ENCODE results near the gene PPP1R3D.
"Not testable (repeated sequence)": the region's sequence is repeated elsewhere in the genome, so short reads cannot be mapped to it uniquely, and the experiment has no call there.

The PPP1R3D gene

GRCh38 chr20:59912609-59913008 lies 27.5 kb downstream of the PPP1R3D start:
- no peak for DNase-seq (ENCODE audit: low read depth)

GRCh38 chr20:59911041-59911440 lies 29.1 kb downstream of the PPP1R3D start:
- DNase-seq (ENCODE audit: low read depth), result no peak

- DNase-seq (ENCODE audit: low read depth), result no peak
These were observed 31.2 kb downstream of the PPP1R3D start for GRCh38 chr20:59908855-59909254.

GRCh38 chr20:59903621-59904020 lies 36.5 kb downstream of the PPP1R3D start:
- no peak for DNase-seq (ENCODE audit: low read depth)

- no peak for DNase-seq (ENCODE audit: low read depth)
These were observed 37.6 kb downstream of the PPP1R3D start for GRCh38 chr20:59902470-59902869.

- no peak for DNase-seq (ENCODE audit: low read depth)
These were observed 44.2 kb downstream of the PPP1R3D start for GRCh38 chr20:59895908-59896307.

GRCh38 chr20:59891581-59891980 lies 48.5 kb downstream of the PPP1R3D start:
- no peak for DNase-seq (ENCODE audit: low read depth)

- DNase-seq (ENCODE audit: low read depth), result not testable (repeated sequence)
These were observed 50.1 kb downstream of the PPP1R3D start for GRCh38 chr20:59890035-59890434.

- DNase-seq (ENCODE audit: low read depth), result no peak
These were observed 52.1 kb downstream of the PPP1R3D start for GRCh38 chr20:59888050-59888449.

Measured in stimulated activated CD4-positive, alpha-beta T cell treated with anti-CD3 and anti-CD28 coated beads, Interleukin-2, amount 100 ng/mL, for 4 hours (primary cell).